Urinary bladder (tissue), 4 donors: ENCODE measurements around the gene FRAT2. TPM values are rescaled to one million over a fixed set of nuclear protein-coding genes. Genes with fewer than 3 reads are reported as not detected.

Experiments
- DNase-seq: peaks from one replicate; pipeline ENCODE4 v3.0.0-alpha.2; 2015; ENCODE audit errors: extremely low spot score
- H3K27ac ChIP-seq: one replicate; pipeline ENCODE4 v1.5.1; 2013; ENCODE audit warnings: low read depth, mild to moderate bottlenecking, moderate library complexity
- H3K36me3 ChIP-seq: one replicate; pipeline ENCODE4 v1.6.1; 2013; ENCODE audit warnings: mild to moderate bottlenecking, moderate library complexity; ENCODE audit not compliant: insufficient read depth
- H3K4me1 ChIP-seq: one replicate; pipeline ENCODE4 v1.6.1; 2013; ENCODE audit warnings: mild to moderate bottlenecking, moderate library complexity; ENCODE audit not compliant: insufficient read depth
- H3K4me3 ChIP-seq: one replicate; pipeline ENCODE4 v1.5.1; 2013; ENCODE audit warnings: low read depth, low read length
- WGBS: extraction: QIAGEN DNeasy Blood & Tissue Kit; methylation state at CpG from one replicate; pipeline ENCODE4 v1.1.7; 2013; 5-methylcytosine and 5-hydroxymethylcytosine counted together
- polyA plus RNA-seq: library from polyadenylated mRNA; stranded (reverse); fragments of 200-250 nt; gene quantifications from one replicate; pipeline ENCODE4 v1.2.3, GENCODE V29; 2013
- total RNA-seq: library from RNA; depleted of rRNA; stranded (reverse); fragments of >200 nt; gene quantifications from one replicate; pipeline ENCODE4 v1.2.3, GENCODE V29; 2014
- donor health status: healthy with polysubstance abuse.
- donor health status: healthy.

FRAT2 gene
- total RNA-seq (8.7 TPM), polyA plus RNA-seq (6.2 TPM)

- Histone ChIP-seq H3K27ac (peak within 1 kb of the TSS; percentile 92), H3K4me1 (no peaks in the 10 kb centered on the region), H3K4me3 (peak within 1 kb of the TSS; percentile 92), H3K36me3 (no peaks in the 10 kb centered on the region)
- WGBS: under 1% methylated on average over 103 of the region's 103 CpGs
- DNase-seq: no peak
Observed at GRCh38 chr10:97334370-97335175, at the start of gene FRAT2. Gene FRAT2 (minus strand): TSS chr10:97334729. CDS start chr10:97334572, 157 bp downstream.

- WGBS: 96% methylated on average over 5 of the region's 5 CpGs
- no peaks in the 10 kb centered on the region for H3K4me1 ChIP-seq
- no peak overlapping the region for H3K27ac ChIP-seq
- H3K4me3 ChIP-seq: no peak overlapping the region
- no peak for DNase-seq
- H3K36me3 ChIP-seq: peaks cover 2% of the 10 kb centered on the region
Observed at GRCh38 chr10:97384156-97384555, 49.6 kb upstream of the FRAT2 start.

GRCh38 chr10:97383159-97383558 is 48.6 kb upstream of the FRAT2 start:
- H3K27ac ChIP-seq: no peak overlapping the region
- peaks cover 2% of the 10 kb centered on the region for H3K36me3 ChIP-seq
- no peak for DNase-seq
- H3K4me1 ChIP-seq: no peaks in the 10 kb centered on the region
- 91% methylated on average over 7 of the region's 7 CpGs for WGBS
- no peak overlapping the region for H3K4me3 ChIP-seq

GRCh38 chr10:97381626-97382025 is 47.1 kb upstream of the FRAT2 start:
- no peak for DNase-seq
- Histone ChIP-seq H3K27ac (no peak overlapping the region), H3K36me3 (no peaks in the 10 kb centered on the region), H3K4me1 (no peaks in the 10 kb centered on the region), H3K4me3 (no peak overlapping the region)
- 94% methylated on average over 8 of the region's 8 CpGs for WGBS

- Histone ChIP-seq H3K4me3 (no peak overlapping the region), H3K4me1 (no peaks in the 10 kb centered on the region), H3K27ac (no peak overlapping the region), H3K36me3 (no peaks in the 10 kb centered on the region)
- DNase-seq: no peak
- WGBS: 85% methylated on average over 8 of the region's 8 CpGs
Observed at GRCh38 chr10:97380516-97380915, 46.0 kb upstream of the FRAT2 start.

- H3K36me3 ChIP-seq: no peaks in the 10 kb centered on the region
- WGBS: 83% methylated on average over 15 of the region's 15 CpGs
Observed at GRCh38 chr10:97378933-97379921, 44.7 kb upstream of the FRAT2 start.

GRCh38 chr10:97376413-97376812 is 41.9 kb upstream of the FRAT2 start:
- no peak overlapping the region for H3K27ac ChIP-seq
- 93% methylated on average over 6 of the region's 6 CpGs for WGBS

More at GRCh38 chr10:97378933-97379921, 44.7 kb upstream of the FRAT2 start:
- Histone ChIP-seq H3K4me1 (no peaks in the 10 kb centered on the region), H3K27ac (no peak overlapping the region), H3K4me3 (no peak overlapping the region)
- no peak for DNase-seq

GRCh38 chr10:97373456-97373855 is 38.9 kb upstream of the FRAT2 start:
- no peak overlapping the region for H3K27ac ChIP-seq
- WGBS: 96% methylated on average over 10 of the region's 10 CpGs
- DNase-seq: no peak
- H3K4me3 ChIP-seq: no peak overlapping the region
- no peaks in the 10 kb centered on the region for H3K4me1 ChIP-seq
- peaks cover 2% of the 10 kb centered on the region for H3K36me3 ChIP-seq

More at GRCh38 chr10:97376413-97376812, 41.9 kb upstream of the FRAT2 start:
- Histone ChIP-seq H3K36me3 (no peaks in the 10 kb centered on the region), H3K4me1 (no peaks in the 10 kb centered on the region), H3K4me3 (no peak overlapping the region)
- DNase-seq: no peak

GRCh38 chr10:97372233-97372875 is 37.8 kb upstream of the FRAT2 start:
- no peak for DNase-seq
- Histone ChIP-seq H3K4me1 (no peaks in the 10 kb centered on the region), H3K4me3 (no peak overlapping the region), H3K36me3 (peaks cover 2% of the 10 kb centered on the region), H3K27ac (no peak overlapping the region)
- WGBS: 94% methylated on average over 7 of the region's 7 CpGs

GRCh38 chr10:97371696-97372095 is 37.2 kb upstream of the FRAT2 start:
- DNase-seq: no peak
- Histone ChIP-seq H3K4me3 (no peak overlapping the region), H3K27ac (no peak overlapping the region), H3K4me1 (no peaks in the 10 kb centered on the region), H3K36me3 (peaks cover 2% of the 10 kb centered on the region)
- 90% methylated on average over 7 of the region's 7 CpGs for WGBS

GRCh38 chr10:97367126-97367649 is 32.7 kb upstream of the FRAT2 start:
- DNase-seq: no peak
- H3K4me3 ChIP-seq: no peak overlapping the region
- no peaks in the 10 kb centered on the region for H3K4me1 ChIP-seq
- 96% methylated on average over 12 of the region's 12 CpGs for WGBS
- no peak overlapping the region for H3K27ac ChIP-seq
- peaks cover 2% of the 10 kb centered on the region for H3K36me3 ChIP-seq

- WGBS: 92% methylated on average over 11 of the region's 11 CpGs
- DNase-seq: no peak
- Histone ChIP-seq H3K36me3 (peaks cover 2% of the 10 kb centered on the region), H3K27ac (no peak overlapping the region), H3K4me3 (no peak overlapping the region), H3K4me1 (no peaks in the 10 kb centered on the region)
Observed at GRCh38 chr10:97366572-97366971, 32.0 kb upstream of the FRAT2 start.

GRCh38 chr10:97365761-97366351 is 31.3 kb upstream of the FRAT2 start:
- Histone ChIP-seq H3K4me3 (no peak overlapping the region), H3K27ac (no peak overlapping the region), H3K4me1 (no peaks in the 10 kb centered on the region), H3K36me3 (peaks cover 2% of the 10 kb centered on the region)
- no peak for DNase-seq
- whole genome bisulfite sequencing: 89% methylated on average over 19 of the region's 19 CpGs
